GM12891 (cell line): Measurements from ENCODE around the gene GRIK1.

ENCODE experiments used
- DNase-seq: peaks from one replicate; pipeline ENCODE4 v3.0.0; 2011; ENCODE audit warnings: low spot score; ENCODE audit not compliant: insufficient read length
- FAIRE-seq: peaks from 2 replicates; lab custom pipeline; 2011; peaks lifted over from hg19 to GRCh38; lab: Jason Lieb, UNC
- PAX5 ChIP-seq: IDR thresholded peaks from 2 replicates; pipeline ENCODE4 v1.6.1; 2011; ENCODE audit warnings: low read length, moderate library complexity, mild to moderate bottlenecking; ENCODE audit not compliant: insufficient read depth, severe bottlenecking
- POLR2A ChIP-seq: IDR thresholded peaks from 2 replicates; pipeline ENCODE4 v1.6.1; 2011; ENCODE audit warnings: low read depth, low read length, control low read depth
- POLR2AphosphoS5 ChIP-seq: IDR thresholded peaks from 2 replicates; pipeline ENCODE4 v1.6.1; 2011; ENCODE audit warnings: low read depth, low read length, control low read depth
- POU2F2 ChIP-seq: IDR thresholded peaks from 2 replicates; pipeline ENCODE4 v1.6.1; 2011; ENCODE audit warnings: low read depth, mild to moderate bottlenecking, control low read depth, low read length, moderate library complexity
- SPI1 ChIP-seq: IDR thresholded peaks from 2 replicates; pipeline ENCODE4 v1.6.1; 2011; ENCODE audit warnings: low read depth, low read length, control low read depth
- TAF1 ChIP-seq: IDR thresholded peaks from 2 replicates; pipeline ENCODE4 v1.6.1; 2011; ENCODE audit warnings: low read depth, low read length, control low read depth

Gene GRIK1

DNA sequence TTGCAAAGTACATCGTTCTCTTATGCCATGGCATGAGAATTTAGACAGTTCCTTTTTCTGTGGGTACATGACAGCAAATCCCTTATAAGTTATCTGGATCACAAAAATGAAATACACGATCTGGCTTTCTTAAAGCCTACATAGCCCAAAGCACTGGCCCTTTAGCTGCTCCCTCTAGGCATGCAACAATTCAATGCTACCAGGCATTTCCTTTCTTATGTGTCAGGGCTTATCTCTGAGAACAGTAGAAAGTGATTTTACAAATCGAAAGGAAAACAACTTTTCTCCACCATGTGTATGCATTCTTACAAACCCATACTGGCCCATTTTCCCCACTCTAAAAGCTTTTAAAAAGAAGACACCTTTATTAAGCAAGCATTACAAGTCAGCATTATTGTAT is 139.7 kb downstream of the GRIK1 start:
- DNase-seq: no peak
- no peak for TF ChIP-seq PAX5
- TF ChIP-seq POLR2A: no peak
- no peak for TF ChIP-seq SPI1
- no peak for TF ChIP-seq TAF1
- TF ChIP-seq POU2F2: no peak
- no peak for TF ChIP-seq POLR2AphosphoS5
- no peak for FAIRE-seq

DNA sequence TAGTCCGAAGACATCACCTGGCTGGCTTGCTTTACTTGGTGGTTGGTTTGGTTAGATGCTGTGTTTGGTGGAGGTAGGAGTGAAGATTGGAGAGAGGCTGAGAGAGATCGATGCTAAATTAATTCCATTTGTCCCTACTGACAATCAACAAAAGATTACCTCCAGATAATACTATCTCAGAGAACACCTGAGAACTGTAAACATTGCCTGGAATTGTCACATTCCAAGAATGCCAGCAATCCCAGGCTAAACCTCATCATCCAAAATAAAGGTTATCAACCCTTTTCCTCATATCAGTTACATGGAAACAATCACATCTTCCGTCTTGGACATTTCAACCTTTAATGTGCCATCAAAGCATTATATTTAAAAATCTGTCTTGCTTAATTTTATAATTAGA is 141.0 kb downstream of the GRIK1 start:
- no peak for TF ChIP-seq SPI1
- FAIRE-seq (no peak), DNase-seq (no peak)

DNA sequence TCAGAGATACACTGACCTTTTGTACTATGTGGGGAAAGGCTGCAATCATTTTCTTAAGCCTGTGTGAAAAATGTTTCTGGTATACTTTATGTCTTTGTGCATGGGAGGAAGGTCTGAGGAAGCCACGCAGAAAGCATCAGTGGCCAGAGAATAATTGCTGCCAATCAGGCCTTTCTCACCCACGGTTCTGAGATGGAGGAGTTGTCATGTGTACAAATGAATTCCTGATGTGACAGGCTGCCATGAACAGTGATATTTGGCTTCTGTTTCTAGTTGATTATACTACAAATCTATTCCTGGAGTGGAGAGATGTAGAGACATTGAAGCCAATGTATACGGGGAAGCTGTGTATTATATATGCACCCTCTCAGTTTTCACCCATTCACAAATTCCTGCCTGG is 142.6 kb downstream of the GRIK1 start:
- FAIRE-seq (no peak), DNase-seq (no peak)
- no peak for TF ChIP-seq POLR2A
- TF ChIP-seq SPI1: no peak
- no peak for TF ChIP-seq PAX5
- no peak for TF ChIP-seq POLR2AphosphoS5
- no peak for TF ChIP-seq POU2F2
- TF ChIP-seq TAF1: no peak

DNA sequence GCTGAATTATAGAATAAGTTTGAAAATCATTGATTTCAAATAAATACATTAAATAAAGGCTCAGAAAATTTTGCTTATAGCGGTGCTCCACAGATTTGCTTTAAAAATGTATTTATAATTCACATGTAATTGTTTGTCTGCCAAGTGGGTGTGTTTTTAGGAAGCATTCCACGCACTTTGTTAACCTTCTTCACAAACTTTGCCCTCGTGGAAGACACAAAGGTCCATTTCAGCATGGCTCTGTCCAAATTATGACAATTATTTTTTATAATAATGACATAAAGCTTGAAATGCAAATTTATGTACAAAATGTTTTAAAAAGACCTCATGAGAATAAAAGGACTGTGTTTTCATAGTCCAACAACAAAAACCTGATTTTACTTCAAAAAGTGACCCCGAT is 146.1 kb downstream of the GRIK1 start:
- TF ChIP-seq POLR2AphosphoS5 (no peak), TAF1 (no peak), PAX5 (no peak), POLR2A (no peak), POU2F2 (no peak), SPI1 (no peak)
- no peak for DNase-seq
- no peak for FAIRE-seq

DNA sequence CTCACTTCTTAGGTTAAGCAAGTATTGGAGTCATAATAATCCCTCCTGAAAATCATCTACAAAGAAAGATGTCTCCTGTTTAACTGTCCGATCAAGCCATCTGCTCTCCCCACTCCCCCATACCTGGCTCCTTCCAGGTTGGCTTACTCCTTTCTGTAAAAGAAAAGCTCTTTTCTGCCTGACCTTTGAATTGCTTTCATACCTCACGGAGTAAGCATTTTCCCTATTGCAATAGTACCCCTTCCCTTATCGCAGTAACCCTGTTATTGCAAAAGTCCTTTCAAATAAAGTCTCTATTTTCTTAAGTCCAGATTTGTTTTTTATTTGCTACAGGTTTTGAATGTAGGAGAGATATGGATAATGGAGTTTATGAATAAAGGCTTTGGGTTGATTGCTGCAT is 150.4 kb downstream of the GRIK1 start:
- DNase-seq: no peak
- TF ChIP-seq POU2F2: no peak
- no peak for TF ChIP-seq TAF1
- no peak for TF ChIP-seq POLR2AphosphoS5
- no peak for TF ChIP-seq PAX5
- no peak for TF ChIP-seq SPI1
- no peak for TF ChIP-seq POLR2A
- FAIRE-seq: no peak

DNA sequence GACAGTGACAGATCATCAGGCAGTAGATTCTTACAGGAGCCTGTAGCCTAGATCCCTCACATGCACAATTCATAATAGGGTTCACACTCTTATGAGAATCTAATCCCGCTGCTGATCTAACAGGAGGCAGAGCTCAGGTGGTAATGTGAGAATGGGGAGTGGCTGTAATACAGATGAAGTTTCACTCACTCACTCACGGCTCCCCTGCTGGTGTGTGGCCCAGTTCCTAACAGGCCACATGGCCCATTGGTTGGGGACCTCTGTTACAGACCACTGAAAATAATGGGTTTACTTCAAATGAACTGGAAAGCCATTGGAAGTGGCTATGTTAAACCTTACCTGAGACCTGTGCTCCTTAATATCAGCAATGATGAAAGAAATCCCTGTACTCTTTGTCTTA is 151.0 kb downstream of the GRIK1 start:
- FAIRE-seq (no peak), DNase-seq (no peak)
- TF ChIP-seq TAF1 (no peak), POLR2A (no peak)

DNA sequence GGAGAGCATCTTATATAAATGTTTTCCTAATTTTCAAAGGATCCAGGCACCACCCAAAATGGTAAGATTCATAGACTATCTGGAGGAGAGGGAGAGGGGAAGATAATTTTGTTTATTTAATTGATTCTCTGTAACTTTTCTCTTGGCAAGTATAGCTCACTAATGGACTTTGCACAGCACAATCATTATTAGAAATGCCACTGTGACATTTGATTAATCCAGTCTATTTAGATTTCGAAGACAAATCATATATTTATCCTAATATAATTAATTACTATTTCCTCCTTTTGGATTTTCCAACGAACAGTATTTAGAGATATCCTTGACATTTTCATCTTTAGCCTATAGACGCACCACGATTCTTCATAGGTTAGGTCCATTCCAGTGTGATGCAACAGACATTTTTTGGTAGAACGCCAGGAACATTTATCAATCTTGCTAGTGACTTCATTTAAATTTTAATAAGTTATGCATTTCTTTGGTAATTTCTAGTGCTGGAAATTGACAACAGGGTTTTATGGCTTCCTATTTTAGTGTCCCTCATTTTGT is 152.4 kb downstream of the GRIK1 start:
- DNase-seq (no peak), FAIRE-seq (no peak)
- TF ChIP-seq PAX5: no peak
- TF ChIP-seq TAF1: no peak
- no peak for TF ChIP-seq POU2F2
- no peak for TF ChIP-seq POLR2AphosphoS5
- TF ChIP-seq SPI1: no peak
- TF ChIP-seq POLR2A: no peak

DNA sequence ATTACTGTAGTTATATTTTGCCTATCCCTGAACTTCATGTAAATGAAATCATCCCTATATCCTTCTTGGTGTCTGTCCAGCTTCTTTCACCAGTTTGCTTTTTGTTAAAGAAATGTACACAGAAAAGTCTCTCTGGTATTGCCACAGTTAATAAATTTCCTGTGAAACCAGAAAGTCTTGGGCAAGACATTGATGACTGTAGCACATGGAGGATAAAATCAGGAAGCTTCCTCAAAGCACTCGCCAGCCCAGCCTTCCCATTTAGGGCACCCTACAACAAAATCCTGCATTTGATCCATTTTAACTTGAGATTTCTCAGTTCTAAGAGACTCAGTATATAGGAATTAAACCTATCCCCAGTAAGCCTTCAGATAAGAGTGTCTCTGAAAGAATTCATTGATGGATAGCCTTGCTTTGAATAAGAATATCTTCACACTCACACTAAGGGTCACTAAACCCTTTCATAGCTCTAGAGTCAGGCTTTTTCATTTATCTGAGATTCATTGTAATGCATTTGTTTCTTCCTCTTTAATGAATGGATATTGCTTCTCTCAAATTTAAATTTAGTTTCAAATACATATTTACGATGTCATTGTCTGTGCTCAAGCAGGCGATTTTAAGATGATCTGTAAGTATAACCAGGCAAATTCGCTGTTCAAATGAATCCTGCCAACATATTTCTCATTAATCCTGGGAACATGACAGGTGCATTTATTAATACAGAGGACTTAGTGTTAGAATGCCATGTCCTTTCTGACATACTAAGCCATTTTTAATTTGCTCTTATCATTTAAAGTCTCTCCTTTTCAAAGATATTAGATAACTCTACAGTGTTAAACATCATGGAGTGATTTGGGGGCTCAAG is 153.1 kb downstream of the GRIK1 start:
- TF ChIP-seq SPI1 (no peak), TAF1 (no peak), POU2F2 (no peak), POLR2A (no peak), POLR2AphosphoS5 (no peak), PAX5 (no peak)
- FAIRE-seq (no peak), DNase-seq (no peak)

DNA sequence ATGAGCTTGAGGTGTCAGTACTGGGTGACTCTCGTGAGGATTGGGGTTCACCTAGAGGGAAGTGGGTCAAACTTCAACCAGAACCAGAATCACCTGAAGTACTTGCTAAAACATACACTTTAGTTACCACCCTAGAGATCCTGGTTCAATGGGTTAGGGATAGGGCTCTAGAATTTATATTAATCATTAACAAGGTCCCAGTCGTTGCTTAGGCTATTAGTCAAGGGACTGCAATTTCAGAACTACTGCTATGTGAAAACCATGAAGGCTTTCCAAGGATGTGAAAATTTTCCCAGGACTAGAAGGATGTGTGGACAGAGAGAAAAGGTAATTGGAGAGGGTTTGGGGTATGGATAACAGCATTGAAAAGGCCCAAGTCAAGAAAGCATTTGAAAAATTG is 162.6 kb downstream of the GRIK1 start:
- TF ChIP-seq POLR2AphosphoS5: no peak
- no peak for TF ChIP-seq TAF1
- no peak for TF ChIP-seq POLR2A
- TF ChIP-seq PAX5: no peak
- no peak for TF ChIP-seq SPI1
- no peak for TF ChIP-seq POU2F2
- DNase-seq (no peak), FAIRE-seq (no peak)

DNA sequence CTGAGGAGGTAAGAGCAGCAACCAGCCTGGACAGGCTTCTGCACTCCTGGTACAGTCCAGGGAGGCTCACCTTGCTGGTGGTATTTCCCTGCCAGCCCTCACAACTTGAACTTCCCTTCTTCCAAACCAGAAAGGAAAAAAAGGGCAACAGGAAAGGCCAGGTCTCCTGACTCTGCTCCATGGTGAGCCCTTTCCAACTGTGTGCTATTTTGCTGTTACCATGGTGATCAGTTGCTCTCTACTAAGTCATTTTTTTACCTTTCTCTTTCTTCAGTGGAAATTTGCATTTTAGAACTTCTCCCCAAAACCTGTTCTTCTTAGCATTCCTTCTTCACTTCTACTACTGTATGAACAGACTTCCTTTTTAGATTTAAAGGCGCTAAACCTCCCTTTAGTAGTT is 164.3 kb downstream of the GRIK1 start:
- FAIRE-seq (no peak), DNase-seq (no peak)
- TF ChIP-seq POU2F2: no peak
- no peak for TF ChIP-seq TAF1
- no peak for TF ChIP-seq PAX5
- no peak for TF ChIP-seq POLR2AphosphoS5
- no peak for TF ChIP-seq POLR2A
- TF ChIP-seq SPI1: no peak
